Astrocyte (in vitro differentiated cells and primary cell): ENCODE data around the gene PPA1.

Experiments
- CTCF ChIP-seq: IDR thresholded peaks from 2 replicates; pipeline ENCODE4 v1.5.1; 2011; ENCODE audit warnings: low read depth, mild to moderate bottlenecking, inconsistent platforms, low read length, moderate library complexity; ENCODE audit not compliant: insufficient read depth
- EZH2 ChIP-seq: IDR thresholded peaks from 2 replicates; pipeline ENCODE4 v1.6.1; 2012; ENCODE audit warnings: mild to moderate bottlenecking, low read length, inconsistent platforms; ENCODE audit not compliant: insufficient read depth

GRCh38 chr10:70227548-70228320, 5.5 kb downstream of the PPA1 start:
- TF ChIP-seq EZH2 (no peak), CTCF (no peak)
